ENCODE results near the gene FLNB. TPM values are rescaled to one million over a fixed set of nuclear protein-coding genes. Genes with fewer than 3 reads are reported as not detected.

FLNB gene
- total RNA-seq, 1 donor from 2014 or later = 103 TPM

- no peak for TF ChIP-seq CTCF (IDR thresholded peaks at IDR 0.05; ENCODE audit: unreplicated experiment)
- Mint-ChIP-seq H3K9me3 (ENCODE audit: low read depth) (no peaks in the 10 kb centered on the region), H3K36me3 (ENCODE audit: insufficient read depth) (peaks cover 41% of the 10 kb centered on the region), H3K4me1 (ENCODE audit: low read depth) (peaks cover 22% of the 10 kb centered on the region), H3K27me3 (no peaks in the 10 kb centered on the region), H3K27ac (no peak overlapping the region), H3K4me3 (ENCODE audit: low read depth) (no peak overlapping the region)
- no peak for DNase-seq (ENCODE audit: low spot score, unreplicated experiment)
These were observed 97.0 kb downstream of the FLNB start for GRCh38 chr3:58105196-58105595.

GRCh38 chr3:58106061-58106460 is 97.8 kb downstream of the FLNB start:
- TF ChIP-seq CTCF (IDR thresholded peaks at IDR 0.05; ENCODE audit: unreplicated experiment) = no peak
- no peaks in the 10 kb centered on the region for H3K27me3 Mint-ChIP-seq

GRCh38 chr3:58106640-58107039 is 98.4 kb downstream of the FLNB start:
- TF ChIP-seq CTCF (IDR thresholded peaks at IDR 0.05; ENCODE audit: unreplicated experiment) = no peak
- H3K27me3 Mint-ChIP-seq = no peaks in the 10 kb centered on the region
- H3K4me3 Mint-ChIP-seq (ENCODE audit: low read depth) = no peak overlapping the region
- no peak overlapping the region for H3K27ac Mint-ChIP-seq
- peaks cover 43% of the 10 kb centered on the region for H3K36me3 Mint-ChIP-seq (ENCODE audit: insufficient read depth)
- peaks cover 26% of the 10 kb centered on the region for H3K4me1 Mint-ChIP-seq (ENCODE audit: low read depth)
- DNase-seq (ENCODE audit: low spot score, unreplicated experiment) = no peak
- H3K9me3 Mint-ChIP-seq (ENCODE audit: low read depth) = no peaks in the 10 kb centered on the region

More at GRCh38 chr3:58106061-58106460, 97.8 kb downstream of the FLNB start:
- no peak overlapping the region for H3K4me3 Mint-ChIP-seq (ENCODE audit: low read depth)
- H3K9me3 Mint-ChIP-seq (ENCODE audit: low read depth) = no peaks in the 10 kb centered on the region
- H3K27ac Mint-ChIP-seq = no peak overlapping the region
- peaks cover 24% of the 10 kb centered on the region for H3K4me1 Mint-ChIP-seq (ENCODE audit: low read depth)
- H3K36me3 Mint-ChIP-seq (ENCODE audit: insufficient read depth) = peaks cover 41% of the 10 kb centered on the region
- DNase-seq (ENCODE audit: low spot score, unreplicated experiment) = no peak

GRCh38 chr3:58107597-58107996 is 99.4 kb downstream of the FLNB start:
- Mint-ChIP-seq H3K4me1 (ENCODE audit: low read depth) (peaks cover 26% of the 10 kb centered on the region), H3K4me3 (ENCODE audit: low read depth) (no peak overlapping the region), H3K36me3 (ENCODE audit: insufficient read depth) (peaks cover 40% of the 10 kb centered on the region), H3K27ac (no peak overlapping the region), H3K27me3 (no peaks in the 10 kb centered on the region), H3K9me3 (ENCODE audit: low read depth) (no peaks in the 10 kb centered on the region)
- no peak for TF ChIP-seq CTCF (IDR thresholded peaks at IDR 0.05; ENCODE audit: unreplicated experiment)
- DNase-seq (ENCODE audit: low spot score, unreplicated experiment) = no peak

GRCh38 chr3:58109752-58110151 is 101.5 kb downstream of the FLNB start:
- H3K36me3 Mint-ChIP-seq (ENCODE audit: insufficient read depth) = peaks cover 42% of the 10 kb centered on the region
- TF ChIP-seq CTCF (IDR thresholded peaks at IDR 0.05; ENCODE audit: unreplicated experiment) = no peak
- no peak for DNase-seq (ENCODE audit: low spot score, unreplicated experiment)
- H3K9me3 Mint-ChIP-seq (ENCODE audit: low read depth) = no peaks in the 10 kb centered on the region
- H3K4me3 Mint-ChIP-seq (ENCODE audit: low read depth) = no peak overlapping the region
- H3K27me3 Mint-ChIP-seq = no peaks in the 10 kb centered on the region
- H3K4me1 Mint-ChIP-seq (ENCODE audit: low read depth) = peaks cover 19% of the 10 kb centered on the region
- H3K27ac Mint-ChIP-seq = peak overlapping the region; percentile 52

All from progenitor cell of endocrine pancreas (in vitro differentiated cells).